ENCODE results near the gene DNAJC7. TPM values are rescaled to one million over a fixed set of nuclear protein-coding genes. Genes with fewer than 3 reads are reported as not detected.
A peak's percentile ranks its signal among the peaks of the same experiment; 100 is the strongest.

Gene DNAJC7
- total RNA-seq, 3 donors from 2014 or later (not counting 1 experiment from before 2014, with no cell fraction given): 123 to 159 (median 149) TPM

DNA sequence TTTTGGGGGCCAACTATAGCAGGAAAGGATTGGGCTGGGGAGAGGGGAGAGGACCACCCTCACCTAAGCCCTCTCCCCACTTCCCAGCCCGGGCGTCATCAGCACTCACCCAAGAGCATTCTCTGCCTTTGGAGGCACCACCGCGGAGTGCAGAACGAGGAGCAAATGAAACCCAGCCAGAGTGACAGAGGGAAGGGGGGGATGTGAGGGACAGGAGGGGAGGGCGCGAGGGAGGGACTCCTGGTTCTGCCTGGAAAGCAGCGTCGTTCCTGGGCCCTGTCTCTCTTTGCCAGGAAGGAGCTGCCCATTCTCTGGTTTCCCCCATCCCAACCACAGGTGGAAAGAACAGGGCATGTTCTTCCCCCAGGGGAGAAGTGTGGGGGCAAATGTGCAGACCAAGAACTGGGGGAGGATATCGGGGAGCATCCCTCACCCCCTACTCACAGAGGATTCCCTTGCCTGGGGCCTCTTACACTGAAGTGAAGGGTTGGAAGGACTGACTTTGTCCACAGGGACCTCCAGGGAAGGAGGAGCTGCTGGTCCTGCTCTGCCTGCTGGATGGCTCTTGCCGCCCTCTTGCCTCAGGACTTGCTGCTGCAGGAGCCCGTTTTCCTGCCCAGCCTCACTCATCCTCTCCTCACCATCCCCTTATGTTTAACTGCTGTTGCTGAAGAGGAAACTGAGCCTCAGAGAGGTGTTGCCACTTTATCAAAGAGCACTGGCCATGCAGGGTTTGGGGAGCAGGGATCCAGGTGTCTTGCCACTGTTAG lies 36.7 kb upstream of the DNAJC7 start:
- DNase-seq (no peak), ATAC-seq (no peak)
- H3K4me1 Mint-ChIP-seq: peaks cover 5 to 8% of the 10 kb centered on the region in 2 donors
- intact Hi-C loops (cut with micrococcal nuclease): no loop called here
- H3K4me3 ChIP-seq (ENCODE audit: low read length): no peak overlapping the region
- H3K36me3 ChIP-seq (ENCODE audit: control insufficient read depth, insufficient read depth, low read length): no peaks in the 10 kb centered on the region
- H3K27ac Mint-ChIP-seq: no peak overlapping the region
- peaks cover 12% of the 10 kb centered on the region for H3K27me3 ChIP-seq (ENCODE audit: control insufficient read depth, insufficient read depth, low read length)
- TF ChIP-seq, protein P1, sequence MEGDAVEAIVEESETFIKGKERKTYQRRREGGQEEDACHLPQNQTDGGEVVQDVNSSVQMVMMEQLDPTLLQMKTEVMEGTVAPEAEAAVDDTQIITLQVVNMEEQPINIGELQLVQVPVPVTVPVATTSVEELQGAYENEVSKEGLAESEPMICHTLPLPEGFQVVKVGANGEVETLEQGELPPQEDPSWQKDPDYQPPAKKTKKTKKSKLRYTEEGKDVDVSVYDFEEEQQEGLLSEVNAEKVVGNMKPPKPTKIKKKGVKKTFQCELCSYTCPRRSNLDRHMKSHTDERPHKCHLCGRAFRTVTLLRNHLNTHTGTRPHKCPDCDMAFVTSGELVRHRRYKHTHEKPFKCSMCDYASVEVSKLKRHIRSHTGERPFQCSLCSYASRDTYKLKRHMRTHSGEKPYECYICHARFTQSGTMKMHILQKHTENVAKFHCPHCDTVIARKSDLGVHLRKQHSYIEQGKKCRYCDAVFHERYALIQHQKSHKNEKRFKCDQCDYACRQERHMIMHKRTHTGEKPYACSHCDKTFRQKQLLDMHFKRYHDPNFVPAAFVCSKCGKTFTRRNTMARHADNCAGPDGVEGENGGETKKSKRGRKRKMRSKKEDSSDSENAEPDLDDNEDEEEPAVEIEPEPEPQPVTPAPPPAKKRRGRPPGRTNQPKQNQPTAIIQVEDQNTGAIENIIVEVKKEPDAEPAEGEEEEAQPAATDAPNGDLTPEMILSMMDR (IDR thresholded peaks at IDR 0.05): no peak
- H3K27ac ChIP-seq (ENCODE audit: low read length): no peak overlapping the region
- 51% methylated on average over 7 of the region's 12 CpGs for WGBS (ENCODE audit: insufficient coverage)
- no peak overlapping the region for H3K4me3 Mint-ChIP-seq
- no peaks in the 10 kb centered on the region for H3K9me3 ChIP-seq (ENCODE audit: control insufficient read depth, insufficient read depth, low read length)
- peaks cover 21 to 23% of the 10 kb centered on the region in 2 donors for H3K27me3 Mint-ChIP-seq (ENCODE audit: low read depth in 2 of 2)
- H3K36me3 Mint-ChIP-seq: no peaks in the 10 kb centered on the region
- H3K9me3 Mint-ChIP-seq: no peaks in the 10 kb centered on the region
- H3K4me1 ChIP-seq (ENCODE audit: control insufficient read depth, insufficient read depth, low read length): peaks cover 10% of the 10 kb centered on the region

DNA sequence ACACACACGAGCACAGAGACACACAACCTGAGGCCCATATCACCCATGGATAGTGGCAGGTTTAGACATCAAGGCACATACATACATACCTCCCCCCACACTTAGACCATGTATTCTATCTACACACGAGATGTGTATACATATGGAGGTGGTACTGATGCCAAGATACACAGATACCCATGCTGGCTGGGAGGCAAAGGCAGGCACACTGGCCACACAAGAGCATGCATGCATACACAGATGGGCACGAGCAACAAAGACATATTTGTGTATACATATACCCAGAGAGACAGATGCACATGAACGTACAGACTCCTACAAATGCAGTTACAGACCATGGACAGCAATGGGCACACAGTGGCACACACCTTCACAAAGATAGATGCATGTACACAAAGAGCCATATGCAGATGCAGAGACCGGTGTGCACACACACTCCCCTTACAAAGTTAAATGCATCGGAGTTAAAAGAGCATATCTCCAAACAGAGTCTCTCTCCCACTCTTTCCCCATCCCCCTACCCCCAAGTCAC lies 35.2 kb upstream of the DNAJC7 start:
- intact Hi-C loops (cut with micrococcal nuclease): no loop called here
- Histone ChIP-seq H3K4me3 (ENCODE audit: low read length) (no peak overlapping the region), H3K27me3 (ENCODE audit: control insufficient read depth, insufficient read depth, low read length) (peaks cover 12% of the 10 kb centered on the region), H3K9me3 (ENCODE audit: control insufficient read depth, insufficient read depth, low read length) (no peaks in the 10 kb centered on the region), H3K4me1 (ENCODE audit: control insufficient read depth, insufficient read depth, low read length) (peaks cover 10% of the 10 kb centered on the region), H3K27ac (ENCODE audit: low read length) (no peak overlapping the region), H3K36me3 (ENCODE audit: control insufficient read depth, insufficient read depth, low read length) (no peaks in the 10 kb centered on the region)
- DNase-seq (no peak), ATAC-seq (no peak)
- Mint-ChIP-seq H3K36me3 (no peaks in the 10 kb centered on the region), H3K9me3 (no peaks in the 10 kb centered on the region), H3K4me3 (no peak overlapping the region), H3K4me1 (peaks cover 5 to 8% of the 10 kb centered on the region in 2 donors), H3K27me3 (ENCODE audit: low read depth in 2 of 2) (peaks cover 23 to 28% of the 10 kb centered on the region in 2 donors), H3K27ac (no peak overlapping the region)
- TF ChIP-seq, protein P1 (IDR thresholded peaks at IDR 0.05): no peak
- WGBS (ENCODE audit: insufficient coverage): 80% methylated on average over 6 of the region's 6 CpGs

DNA sequence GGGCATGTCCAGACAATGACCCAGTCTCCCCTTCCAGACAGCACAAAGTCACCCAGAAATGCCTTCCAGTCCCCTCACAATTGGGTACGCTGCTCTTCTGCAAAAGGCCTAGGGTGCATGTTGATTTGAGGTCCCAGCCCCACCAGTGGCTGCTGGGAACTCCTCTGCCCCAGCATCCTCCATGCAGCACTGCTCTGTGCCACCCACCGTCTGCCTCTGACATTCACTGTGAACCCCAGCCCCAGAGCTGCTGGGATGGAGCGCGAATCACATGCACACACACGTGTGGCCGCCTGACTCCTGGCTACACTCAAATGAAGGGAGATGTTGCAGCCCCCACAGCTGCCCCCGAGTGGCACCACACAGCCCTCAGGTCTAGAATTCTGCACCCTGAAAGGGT lies 34.4 kb upstream of the DNAJC7 start:
- WGBS (ENCODE audit: insufficient coverage): 94% methylated on average over 7 of the region's 7 CpGs
- Histone ChIP-seq H3K27me3 (ENCODE audit: control insufficient read depth, insufficient read depth, low read length) (peaks cover 12% of the 10 kb centered on the region), H3K9me3 (ENCODE audit: control insufficient read depth, insufficient read depth, low read length) (no peaks in the 10 kb centered on the region), H3K27ac (ENCODE audit: low read length) (no peak overlapping the region), H3K36me3 (ENCODE audit: control insufficient read depth, insufficient read depth, low read length) (no peaks in the 10 kb centered on the region), H3K4me3 (ENCODE audit: low read length) (no peak overlapping the region), H3K4me1 (ENCODE audit: control insufficient read depth, insufficient read depth, low read length) (peaks cover 10% of the 10 kb centered on the region)
- Mint-ChIP-seq H3K4me1 (peaks cover 5 to 8% of the 10 kb centered on the region in 2 donors), H3K27me3 (ENCODE audit: low read depth in 2 of 2) (peaks cover 23 to 28% of the 10 kb centered on the region in 2 donors), H3K36me3 (no peaks in the 10 kb centered on the region), H3K4me3 (peak overlapping the region; percentile 47), H3K9me3 (no peaks in the 10 kb centered on the region), H3K27ac (no peak overlapping the region)
- TF ChIP-seq, protein P1 (IDR thresholded peaks at IDR 0.05): no peak
- ATAC-seq (no peak), DNase-seq (no peak)
- intact Hi-C loops (cut with micrococcal nuclease): no loop called here

Measured in natural killer cell (primary cell).